Activated CD4-positive, CD25-positive, alpha-beta regulatory T cell (primary cell): ENCODE measurements around the gene CDK17.

Source experiments
- DNase-seq, 4 experiments: peaks; one replicate each; lab custom pipeline; 2025; lab: John Stamatoyannopoulos, UW

The CDK17 gene

GRCh38 chr12:96237465-96238077, 162.7 kb downstream of the CDK17 start:
- no peak for DNase-seq

DNA sequence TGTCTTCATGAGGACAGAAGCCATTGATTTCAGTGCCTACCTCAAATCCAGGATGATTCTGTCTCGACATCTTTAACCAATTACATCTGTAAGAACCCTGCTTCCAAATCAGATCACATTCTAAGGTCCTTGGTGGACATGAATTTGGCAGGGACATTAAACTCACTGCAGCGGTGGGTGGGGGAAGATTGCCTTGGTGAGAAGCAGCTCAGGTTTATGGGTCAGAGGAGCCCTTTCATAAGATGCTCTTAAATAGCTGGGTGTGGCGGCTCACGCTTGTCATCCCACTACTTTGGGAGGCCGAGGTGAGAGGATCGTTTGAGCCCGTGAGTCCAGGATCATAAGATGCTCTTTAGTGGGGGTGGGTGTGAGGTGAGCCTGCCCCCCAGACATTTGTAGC, 163.2 kb downstream of the CDK17 start:
- DNase-seq: no peak

GRCh38 chr12:96236221-96236822, 163.9 kb downstream of the CDK17 start:
- no peak for DNase-seq

DNA sequence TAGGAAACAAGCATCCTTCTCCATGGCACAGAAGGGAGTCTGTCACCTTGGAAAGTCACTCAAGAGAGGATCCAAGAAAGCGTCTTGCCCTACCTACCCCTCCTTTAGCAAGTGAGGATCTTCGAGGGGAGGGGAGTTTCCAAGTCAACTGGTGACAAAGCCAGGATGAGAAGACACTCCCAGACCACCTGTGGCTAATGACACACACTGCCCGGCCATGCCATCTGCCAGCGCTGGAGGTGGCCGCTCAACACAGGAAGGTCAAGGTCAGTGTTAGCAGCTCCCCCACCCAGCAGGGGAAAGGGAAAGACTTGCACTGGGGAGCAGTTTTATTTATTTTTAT, 164.8 kb downstream of the CDK17 start:
- DNase-seq: no peak

DNA sequence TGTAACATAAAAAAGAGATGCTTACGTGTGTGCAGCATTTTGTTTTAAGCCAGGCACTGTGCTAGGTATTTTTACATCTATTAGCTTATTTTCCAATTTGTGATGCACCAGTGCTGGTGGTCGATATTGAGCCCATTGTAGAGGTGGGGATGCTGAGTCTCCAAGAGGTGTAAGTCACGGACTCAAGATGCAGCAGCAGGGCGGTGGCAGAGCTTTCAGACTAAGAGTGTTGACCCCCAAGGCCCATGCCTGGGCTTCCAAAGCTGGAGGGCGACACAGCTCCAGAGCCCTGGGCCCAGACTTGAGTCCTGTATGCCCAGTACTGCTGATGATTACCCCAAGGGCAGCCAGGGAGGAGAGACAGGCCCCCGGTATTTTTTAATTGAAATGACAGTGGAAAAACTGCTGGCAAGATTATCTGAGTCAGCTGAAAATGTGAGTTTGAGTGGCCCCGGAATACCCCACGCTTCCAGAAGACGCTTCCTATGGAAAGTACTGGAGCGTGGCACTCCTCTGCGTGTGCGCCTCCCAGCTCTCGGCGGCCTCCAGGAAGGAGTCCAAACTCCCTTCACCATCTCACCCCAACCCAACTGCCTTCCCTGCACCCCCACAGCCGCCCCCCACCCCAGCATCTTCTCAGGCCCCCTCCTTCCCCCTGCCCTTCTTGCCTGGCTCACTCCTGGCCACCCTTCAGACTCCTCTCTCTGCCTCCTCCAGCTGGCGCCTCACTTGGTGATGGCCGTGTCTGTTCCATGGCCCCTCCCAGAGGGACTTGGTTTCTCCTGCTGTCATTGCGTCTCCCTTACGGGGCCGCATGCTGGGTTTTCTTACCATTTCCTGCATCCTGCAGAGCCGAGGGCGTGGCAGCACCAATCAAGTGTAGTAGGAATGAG, 165.4 kb downstream of the CDK17 start:
- no peak for DNase-seq

DNA sequence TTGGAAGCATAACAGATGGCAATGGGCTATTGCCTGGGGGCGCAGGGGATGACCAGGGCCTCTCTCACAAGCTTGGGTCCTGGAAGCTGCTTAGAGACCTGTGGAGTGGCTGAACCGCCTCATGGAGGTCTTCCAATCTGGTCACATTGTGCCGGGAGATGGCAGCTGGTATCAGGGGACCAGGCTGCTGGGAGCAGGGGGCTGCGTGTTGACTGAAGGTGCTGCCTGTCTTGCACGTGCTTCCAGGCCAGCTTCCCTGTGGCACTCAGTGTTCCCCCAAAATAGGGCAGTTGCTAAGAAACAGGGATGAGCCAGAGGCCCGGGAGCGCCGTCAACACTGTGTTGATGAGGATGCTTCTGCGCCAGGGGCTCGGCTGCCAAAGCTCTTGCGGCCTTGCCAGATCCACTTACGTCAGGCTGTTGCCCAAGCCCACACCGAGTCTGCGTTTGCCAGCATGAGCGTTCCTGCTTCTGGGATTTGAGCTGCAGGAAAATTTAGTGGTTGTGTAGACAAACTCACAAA, 166.2 kb downstream of the CDK17 start:
- no peak for DNase-seq

GRCh38 chr12:96233168-96233567, 167.1 kb downstream of the CDK17 start:
- DNase-seq: no peak

- DNase-seq: no peak
These were observed 169.6 kb downstream of the CDK17 start for GRCh38 chr12:96230646-96231045.

GRCh38 chr12:96228566-96229248, 171.5 kb downstream of the CDK17 start:
- no peak for DNase-seq
